H9 (cell line): ENCODE measurements around the gene ZBTB45. TPM values are rescaled to one million over a fixed set of nuclear protein-coding genes. Genes with fewer than 3 reads are reported as not detected.

Experiments
- DNase-seq: peaks from one replicate; pipeline ENCODE4 v3.0.0-alpha.2; 2017
- H2AFZ ChIP-seq: one replicate; pipeline ENCODE4 v1.6.1; 2013; ENCODE audit warnings: mild to moderate bottlenecking, low read length, control low read depth, moderate library complexity
- H2AK5ac ChIP-seq: 2 replicates; pipeline ENCODE4 v1.6.1; 2013; ENCODE audit warnings: low read length, control low read depth, mixed read lengths; ENCODE audit not compliant: insufficient read length
- H2BK120ac ChIP-seq: one replicate; pipeline ENCODE4 v1.6.1; 2013; ENCODE audit warnings: low read depth, mild to moderate bottlenecking, low read length, control low read depth, inconsistent platforms; ENCODE audit not compliant: poor library complexity, severe bottlenecking
- H2BK12ac ChIP-seq: 2 replicates; pipeline ENCODE4 v1.6.1; 2013; ENCODE audit warnings: low read length, control low read depth, mixed read lengths, low read depth; ENCODE audit not compliant: insufficient read length
- H2BK15ac ChIP-seq: 2 replicates; pipeline ENCODE4 v1.6.1; 2013; ENCODE audit warnings: low read depth, low read length, control low read depth
- H2BK20ac ChIP-seq: one replicate; pipeline ENCODE4 v1.6.1; 2013; ENCODE audit warnings: low read depth, mild to moderate bottlenecking, low read length, control low read depth, inconsistent platforms; ENCODE audit not compliant: poor library complexity, severe bottlenecking
- H2BK5ac ChIP-seq: 2 replicates; pipeline ENCODE4 v1.6.1; 2013; ENCODE audit warnings: low read length, control low read depth, mixed read lengths; ENCODE audit not compliant: insufficient read length
- H3K14ac ChIP-seq: 2 replicates; pipeline ENCODE4 v1.6.1; 2013; ENCODE audit warnings: low read length, control low read depth; ENCODE audit not compliant: insufficient read depth
- H3K18ac ChIP-seq: 2 replicates; pipeline ENCODE4 v1.6.1; 2013; ENCODE audit warnings: low read depth, mild to moderate bottlenecking, mixed read lengths, low read length, control low read depth; ENCODE audit not compliant: insufficient read length
- H3K23ac ChIP-seq: 2 replicates; pipeline ENCODE4 v1.6.1; 2013; ENCODE audit warnings: low read length, control low read depth, mixed read lengths, low read depth; ENCODE audit not compliant: insufficient read length
- H3K23me2 ChIP-seq: 2 replicates; pipeline ENCODE4 v1.6.1; 2013; ENCODE audit warnings: low read depth, mild to moderate bottlenecking, mixed read lengths, low read length, control low read depth; ENCODE audit not compliant: insufficient read length, poor library complexity, severe bottlenecking
- H3K27ac ChIP-seq: 2 replicates; pipeline ENCODE4 v1.5.1; 2013; ENCODE audit warnings: low read length, control low read depth, mixed read lengths, low read depth; ENCODE audit not compliant: insufficient read length
- H3K27me3 ChIP-seq: 2 replicates; pipeline ENCODE4 v1.6.1; 2013; ENCODE audit warnings: low read length, control low read depth, inconsistent platforms; ENCODE audit not compliant: insufficient read depth
- H3K4ac ChIP-seq: 2 replicates; pipeline ENCODE4 v1.6.1; 2013; ENCODE audit warnings: low read depth, mild to moderate bottlenecking, control low read depth, inconsistent platforms, low read length, moderate library complexity
- H3K4me1 ChIP-seq: 2 replicates; pipeline ENCODE4 v1.6.1; 2013; ENCODE audit warnings: low read length, control low read depth, inconsistent platforms; ENCODE audit not compliant: insufficient read depth
- H3K4me2 ChIP-seq: 2 replicates; pipeline ENCODE4 v1.6.1; 2013; ENCODE audit warnings: low read length, control low read depth, mixed read lengths; ENCODE audit not compliant: insufficient read length, insufficient read depth
- H3K56ac ChIP-seq: 2 replicates; pipeline ENCODE4 v1.6.1; 2013; ENCODE audit warnings: low read depth, mild to moderate bottlenecking, mixed read lengths, low read length, control low read depth; ENCODE audit not compliant: insufficient read length
- H3K79me1 ChIP-seq: 2 replicates; pipeline ENCODE4 v1.6.1; 2013; ENCODE audit warnings: low read depth, mild to moderate bottlenecking, moderate library complexity, low read length, control low read depth, inconsistent platforms; ENCODE audit not compliant: insufficient read depth, poor library complexity, severe bottlenecking
- H3K79me2 ChIP-seq: 2 replicates; pipeline ENCODE4 v1.6.1; 2013; ENCODE audit warnings: low read length, control low read depth, inconsistent platforms; ENCODE audit not compliant: insufficient read depth
- H3K9ac ChIP-seq: 2 replicates; pipeline ENCODE4 v1.6.1; 2013; ENCODE audit warnings: low read length, control low read depth, mixed read lengths; ENCODE audit not compliant: insufficient read length; ENCODE audit errors: extremely low read depth
- H3K9me3 ChIP-seq: one replicate; pipeline ENCODE4 v1.6.1; 2013; ENCODE audit warnings: low read depth, low read length, inconsistent platforms; ENCODE audit not compliant: control insufficient read depth
- H3T11ph ChIP-seq: one replicate; pipeline ENCODE4 v1.6.1; 2013; ENCODE audit warnings: mild to moderate bottlenecking, low read length, control low read depth, inconsistent platforms
- H4K20me1 ChIP-seq: one replicate; pipeline ENCODE4 v1.6.1; 2013; ENCODE audit not compliant: control insufficient read depth, insufficient read length, insufficient read depth
- H4K5ac ChIP-seq: 2 replicates; pipeline ENCODE4 v1.6.1; 2013; ENCODE audit warnings: low read depth, mild to moderate bottlenecking, mixed read lengths, low read length, control low read depth; ENCODE audit not compliant: insufficient read length
- H4K8ac ChIP-seq: replicated peaks from 2 replicates; pipeline ENCODE4 v1.6.1; 2013; ENCODE audit warnings: low read length, control low read depth, mixed read lengths, low read depth; ENCODE audit not compliant: insufficient read length
- H4K91ac ChIP-seq: 2 replicates; pipeline ENCODE4 v1.6.1; 2013; ENCODE audit warnings: low read depth, mild to moderate bottlenecking, moderate library complexity, mixed read lengths, low read length, control low read depth; ENCODE audit not compliant: insufficient read length
- H3K27ac Mint-ChIP-seq, 3 experiments: 2 replicates in 2 of 3; 3 replicates in 1 of 3; pipeline ENCODE4 v1.8.0; 2020 to 2021; ENCODE audit warnings: mixed read lengths in 3 of 3, mild to moderate bottlenecking in 1 of 3, moderate library complexity in 1 of 3
- H3K27me3 Mint-ChIP-seq: 2 replicates; pipeline ENCODE4 v1.8.0; 2021; ENCODE audit warnings: low read depth, mild to moderate bottlenecking, moderate library complexity, mixed read lengths
- H3K36me3 Mint-ChIP-seq, 3 experiments: 2 replicates in 2 of 3; 3 replicates in 1 of 3; pipeline ENCODE4 v1.8.0; 2020 to 2021; ENCODE audit warnings: low read depth in 3 of 3, mixed read lengths in 3 of 3; ENCODE audit not compliant: insufficient read depth in 1 of 3
- H3K4me1 Mint-ChIP-seq, 2 experiments: 2 replicates each; pipeline ENCODE4 v1.8.0; 2020; ENCODE audit warnings: mixed read lengths in 2 of 2
- H3K4me3 Mint-ChIP-seq, 2 experiments: 2 replicates in 1 of 2; 3 replicates in 1 of 2; pipeline ENCODE4 v1.8.0; 2020 to 2021; ENCODE audit warnings: mild to moderate bottlenecking in 2 of 2, mixed read lengths in 2 of 2, moderate library complexity in 1 of 2
- H3K9me3 Mint-ChIP-seq, 2 experiments: 2 replicates in 1 of 2; 3 replicates in 1 of 2; pipeline ENCODE4 v1.8.0; 2020; ENCODE audit warnings: mild to moderate bottlenecking in 2 of 2, mixed read lengths in 2 of 2, moderate library complexity in 1 of 2
- WGBS: extraction: QIAGEN DNeasy Blood & Tissue Kit; methylation state at CpG from one replicate; pipeline ENCODE4 v1.1.7; 2013; ENCODE audit warnings: missing lambda C conversion rate, low lambda C conversion rate, mixed read lengths; ENCODE audit not compliant: insufficient read length; ENCODE audit errors: extremely low coverage; 5-methylcytosine and 5-hydroxymethylcytosine counted together
- total RNA-seq: library from RNA; stranded (reverse); gene quantifications from 2 replicates; pipeline ENCODE4 v1.2.1, GENCODE V29; 2021
- TF ChIP-seq, protein P1 (sequence below): fragments of 200-600 bp; sonication (generic); conservative IDR thresholded peaks from 3 replicates; pipeline ENCODE4 v1.8.0; 2021; ENCODE audit warnings: antibody characterized with exemption, mild to moderate bottlenecking

The ZBTB45 gene
- total RNA-seq, 1 experiment from 2014 or later, result 18.7 TPM

DNA sequence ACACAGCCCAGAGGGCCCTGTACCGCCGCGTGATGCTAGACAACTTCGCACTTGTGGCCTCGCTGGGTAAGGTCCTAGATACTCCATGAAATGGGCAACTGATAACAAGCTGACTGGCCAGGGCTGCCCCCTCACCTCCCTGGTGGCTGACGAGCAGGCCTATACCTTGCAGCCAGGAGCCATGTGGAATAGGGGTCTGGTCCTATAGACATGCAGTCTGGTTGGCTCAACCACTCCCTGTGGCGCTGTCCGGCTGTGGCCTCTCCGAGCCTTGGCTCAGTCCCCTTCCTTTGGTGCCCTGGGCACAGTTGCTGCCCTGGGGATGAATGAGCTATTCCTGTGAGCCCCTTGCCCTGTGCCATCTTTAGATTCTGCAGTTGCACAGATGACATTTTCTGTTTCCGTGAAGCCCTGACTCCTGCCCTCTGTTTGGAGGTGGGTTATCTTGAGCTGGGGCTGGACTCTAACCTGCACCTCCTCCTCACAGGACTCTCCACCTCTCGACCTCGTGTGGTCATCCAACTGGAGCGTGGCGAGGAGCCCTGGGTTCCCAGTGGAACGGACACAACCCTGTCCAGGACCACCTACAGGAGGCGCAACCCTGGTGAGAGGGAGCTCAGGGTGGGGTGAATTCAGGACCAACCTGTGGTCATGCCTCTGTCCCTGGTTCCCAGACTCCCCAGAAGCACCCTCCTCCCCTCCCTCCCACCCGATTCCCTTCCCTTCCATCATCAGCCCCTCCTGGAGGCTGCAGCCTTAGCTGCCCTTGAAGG is 50.2 kb downstream of the ZBTB45 start:
- no peak overlapping the region for H3K4ac ChIP-seq
- H3K4me3 Mint-ChIP-seq, result no peak overlapping the region; a peak in 1 of 5 replicates

More for the DNA sequence above, 50.2 kb downstream of the ZBTB45 start:
- no peak overlapping the region for H3K27ac Mint-ChIP-seq
- WGBS, result no CpG with 5 or more reads among the region's 17 CpGs
- DNase-seq, result no peak
- no peaks in the 10 kb centered on the region for H3K4me1 ChIP-seq
- no peaks in the 10 kb centered on the region for H3K23me2 ChIP-seq
- H3K9ac ChIP-seq, result no peak overlapping the region
- peaks cover 2 to 20% (median 4%) of the 10 kb centered on the region in 3 experiments; a peak in 6 of 7 replicates for H3K36me3 Mint-ChIP-seq
- no peak overlapping the region for H2BK5ac ChIP-seq
- no peak overlapping the region for H3K18ac ChIP-seq
- peaks cover 9% of the 10 kb centered on the region for H3K27me3 Mint-ChIP-seq
- no peak overlapping the region for H3K14ac ChIP-seq
- H3K9me3 Mint-ChIP-seq, result no peaks in the 10 kb centered on the region; a peak in 1 of 5 replicates
- no peak overlapping the region for H4K8ac ChIP-seq
- TF ChIP-seq, protein P1, sequence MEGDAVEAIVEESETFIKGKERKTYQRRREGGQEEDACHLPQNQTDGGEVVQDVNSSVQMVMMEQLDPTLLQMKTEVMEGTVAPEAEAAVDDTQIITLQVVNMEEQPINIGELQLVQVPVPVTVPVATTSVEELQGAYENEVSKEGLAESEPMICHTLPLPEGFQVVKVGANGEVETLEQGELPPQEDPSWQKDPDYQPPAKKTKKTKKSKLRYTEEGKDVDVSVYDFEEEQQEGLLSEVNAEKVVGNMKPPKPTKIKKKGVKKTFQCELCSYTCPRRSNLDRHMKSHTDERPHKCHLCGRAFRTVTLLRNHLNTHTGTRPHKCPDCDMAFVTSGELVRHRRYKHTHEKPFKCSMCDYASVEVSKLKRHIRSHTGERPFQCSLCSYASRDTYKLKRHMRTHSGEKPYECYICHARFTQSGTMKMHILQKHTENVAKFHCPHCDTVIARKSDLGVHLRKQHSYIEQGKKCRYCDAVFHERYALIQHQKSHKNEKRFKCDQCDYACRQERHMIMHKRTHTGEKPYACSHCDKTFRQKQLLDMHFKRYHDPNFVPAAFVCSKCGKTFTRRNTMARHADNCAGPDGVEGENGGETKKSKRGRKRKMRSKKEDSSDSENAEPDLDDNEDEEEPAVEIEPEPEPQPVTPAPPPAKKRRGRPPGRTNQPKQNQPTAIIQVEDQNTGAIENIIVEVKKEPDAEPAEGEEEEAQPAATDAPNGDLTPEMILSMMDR, result no peak
- no peak overlapping the region for H4K5ac ChIP-seq
- no peak overlapping the region for H2AFZ ChIP-seq
- H3K27ac ChIP-seq, result no peak overlapping the region
- no peak overlapping the region for H3K4me2 ChIP-seq
- no peaks in the 10 kb centered on the region for H3K79me2 ChIP-seq
- H2BK20ac ChIP-seq, result no peak overlapping the region
- H3K4me1 Mint-ChIP-seq, result peaks cover 10 to 14% of the 10 kb centered on the region in 2 experiments
- no peaks in the 10 kb centered on the region for H3K27me3 ChIP-seq
- no peak overlapping the region for H2BK120ac ChIP-seq
- no peaks in the 10 kb centered on the region for H3K9me3 ChIP-seq
- no peak overlapping the region for H2AK5ac ChIP-seq
- no peak overlapping the region for H3K56ac ChIP-seq
- no peaks in the 10 kb centered on the region for H3K79me1 ChIP-seq
- H3K23ac ChIP-seq, result no peak overlapping the region
- H4K20me1 ChIP-seq, result no peaks in the 10 kb centered on the region
- no peak overlapping the region for H3T11ph ChIP-seq
- no peak overlapping the region for H2BK12ac ChIP-seq
- H2BK15ac ChIP-seq, result no peak overlapping the region
- H4K91ac ChIP-seq, result no peak overlapping the region
